HTR-8/SVneo (cell line): ENCODE measurements around the gene ABHD8.

Source experiments
- DNase-seq: peaks from one replicate; pipeline ENCODE4 v3.0.0; 2011; ENCODE audit warnings: low spot score, mixed read lengths; ENCODE audit not compliant: insufficient read length
- FAIRE-seq: peaks from 2 replicates; lab custom pipeline; 2011; peaks lifted over from hg19 to GRCh38; lab: Jason Lieb, UNC

ABHD8 gene

DNA sequence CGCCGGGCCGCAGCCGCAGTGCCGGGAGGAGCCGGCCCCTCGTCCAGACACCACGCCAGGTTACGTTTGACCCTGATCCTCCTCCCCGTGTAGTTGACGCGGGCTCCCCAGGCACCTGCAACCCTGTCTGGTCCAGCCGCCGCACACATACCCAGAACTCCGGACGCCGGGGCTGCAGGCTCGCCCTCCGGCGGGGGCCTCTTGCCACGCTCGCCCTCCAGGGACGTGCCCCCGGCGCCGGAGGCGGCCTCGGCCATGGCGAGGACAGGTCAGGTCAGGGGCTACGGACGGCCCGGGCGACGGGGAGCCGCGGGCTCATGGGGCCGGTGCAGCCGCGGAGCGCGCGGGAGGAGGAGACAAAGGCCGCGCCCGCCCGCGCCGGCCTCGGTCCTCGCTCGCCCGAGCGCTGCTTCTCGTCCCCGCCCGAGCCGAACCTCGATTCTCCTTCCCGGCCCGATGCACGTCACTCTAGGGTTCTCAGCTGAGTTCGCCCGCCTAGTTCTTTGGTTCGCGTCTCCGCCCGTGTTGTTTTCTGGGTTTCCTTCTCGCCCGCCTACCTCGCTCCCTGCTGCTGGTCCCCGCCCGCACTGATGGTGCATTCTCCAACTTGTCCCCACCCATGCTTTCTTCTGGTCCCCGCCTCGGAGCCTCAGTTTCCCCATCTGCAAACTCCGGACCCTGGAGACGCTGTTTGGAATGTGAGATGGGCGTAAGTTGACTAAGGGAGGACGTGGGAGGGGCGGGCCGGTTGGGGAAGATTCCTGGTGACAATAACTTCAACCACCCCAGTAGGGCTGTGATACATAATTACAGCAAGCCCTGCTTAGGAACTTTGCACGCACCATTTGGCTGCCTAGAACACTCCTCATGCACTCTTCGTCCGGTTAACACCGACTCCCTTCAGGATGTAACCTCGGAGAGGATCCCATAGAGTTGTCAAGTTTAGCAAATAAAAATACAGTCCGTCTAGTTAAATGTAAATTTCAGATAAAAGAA, 31.5 kb upstream of the ABHD8 start, which contains the start of gene ANO8:
TSS of gene ANO8 (minus strand) at position 442 of the 996 bp plus-strand sequence. CDS start at position 257, 185 bp downstream.
- DNase-seq (peak; percentile 95), FAIRE-seq (peak; percentile 93)

DNA sequence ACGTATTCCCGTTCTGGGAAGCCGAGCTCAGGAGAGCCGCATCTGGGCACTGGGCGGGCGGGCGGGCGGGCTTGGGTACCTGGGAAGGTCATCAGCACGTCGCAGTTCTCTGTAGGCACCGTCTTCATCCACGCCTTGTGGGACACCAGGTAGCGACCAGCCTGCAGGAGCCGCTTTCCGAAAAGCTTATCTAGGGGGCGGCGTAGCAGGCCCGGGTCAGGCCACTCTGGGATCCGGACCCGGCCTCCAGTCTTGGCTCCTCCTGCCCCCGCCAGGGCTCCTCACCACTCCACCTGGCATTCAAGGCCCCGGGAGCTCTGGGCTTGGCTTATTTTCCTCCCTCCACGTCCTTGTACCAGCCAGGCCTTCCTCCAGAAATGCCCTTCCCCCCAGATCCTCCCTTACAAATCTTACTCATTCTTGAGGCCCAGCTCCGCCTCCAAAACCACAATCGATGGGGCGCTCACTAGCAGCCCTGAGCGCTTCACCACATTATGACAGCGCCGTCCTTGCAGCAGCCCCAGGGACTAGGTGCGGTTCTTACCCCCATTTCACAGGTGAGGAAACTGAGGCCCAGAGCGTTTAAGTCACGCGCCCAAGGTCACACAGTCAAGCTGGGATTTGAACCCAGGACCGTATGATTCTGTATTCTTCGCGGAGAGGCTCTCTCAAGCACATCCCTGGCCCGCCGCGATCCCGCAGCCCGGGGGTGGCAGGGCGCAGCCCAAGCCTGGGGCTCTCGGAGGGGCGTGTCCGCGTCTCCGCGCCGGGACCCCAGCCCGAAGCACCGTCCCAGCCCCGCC, 30.6 kb upstream of the ABHD8 start:
- FAIRE-seq (no peak), DNase-seq (no peak)

DNA sequence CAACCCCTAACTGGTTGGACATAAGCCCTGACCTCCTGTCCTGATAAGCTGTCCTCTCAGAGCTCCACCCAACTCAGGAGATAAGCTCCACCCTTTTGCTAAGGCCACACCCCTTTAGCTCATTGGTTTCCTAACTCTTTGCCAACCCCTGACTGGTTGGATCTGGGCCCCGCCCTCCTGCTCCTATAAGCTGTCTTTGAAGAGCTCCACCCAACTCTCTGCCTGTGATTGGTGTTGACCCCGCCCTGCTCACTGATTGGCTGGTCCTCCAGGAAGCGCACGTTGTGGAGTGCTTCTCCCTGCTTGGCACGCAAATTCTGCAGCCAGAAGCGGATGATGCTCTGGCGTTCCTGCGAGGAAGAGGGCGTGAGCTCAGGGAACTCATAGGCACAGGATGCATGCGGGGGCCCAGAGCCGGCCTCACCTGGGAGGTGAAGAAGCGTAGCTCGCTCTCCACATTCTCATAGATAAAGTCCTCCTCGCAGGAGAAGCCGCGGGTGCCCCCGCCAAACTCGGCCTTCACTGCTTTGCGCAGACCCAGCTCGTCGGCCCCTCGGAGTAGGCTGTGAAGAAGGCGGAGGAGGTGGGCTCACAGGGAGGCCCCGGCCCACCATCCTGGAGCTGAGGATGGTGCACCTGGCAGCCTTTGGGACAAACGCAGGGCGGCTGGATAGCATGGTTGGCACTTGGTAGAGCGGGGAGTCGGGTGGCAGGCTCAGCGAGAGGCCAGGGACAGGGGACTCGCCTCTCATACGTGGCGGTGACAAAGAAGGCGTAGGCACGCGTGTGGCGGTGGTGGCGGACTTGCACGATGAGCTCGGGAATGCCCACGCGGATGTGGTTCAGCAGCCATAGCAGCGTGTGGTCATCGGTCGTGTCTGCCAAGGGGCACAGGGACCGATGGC, 29.7 kb upstream of the ABHD8 start:
- FAIRE-seq, result no peak
- DNase-seq, result peak; percentile 48

DNA sequence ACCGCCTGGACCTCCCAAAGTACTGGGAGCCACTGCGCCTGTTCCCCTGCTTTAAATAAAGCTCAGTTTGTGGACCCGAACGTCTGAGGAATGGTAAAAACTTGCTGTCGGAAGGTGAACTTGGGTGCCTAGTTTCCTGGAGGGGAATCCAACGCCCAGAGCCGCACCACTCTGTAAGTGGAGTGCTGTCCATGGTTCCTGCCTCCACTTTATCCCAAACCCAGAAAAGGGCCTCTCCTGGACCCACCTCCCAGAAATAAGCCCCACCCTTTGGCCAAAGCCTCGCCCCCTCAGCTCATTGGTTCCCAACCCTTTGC, 29.1 kb upstream of the ABHD8 start:
- FAIRE-seq, result no peak
- no peak for DNase-seq

DNA sequence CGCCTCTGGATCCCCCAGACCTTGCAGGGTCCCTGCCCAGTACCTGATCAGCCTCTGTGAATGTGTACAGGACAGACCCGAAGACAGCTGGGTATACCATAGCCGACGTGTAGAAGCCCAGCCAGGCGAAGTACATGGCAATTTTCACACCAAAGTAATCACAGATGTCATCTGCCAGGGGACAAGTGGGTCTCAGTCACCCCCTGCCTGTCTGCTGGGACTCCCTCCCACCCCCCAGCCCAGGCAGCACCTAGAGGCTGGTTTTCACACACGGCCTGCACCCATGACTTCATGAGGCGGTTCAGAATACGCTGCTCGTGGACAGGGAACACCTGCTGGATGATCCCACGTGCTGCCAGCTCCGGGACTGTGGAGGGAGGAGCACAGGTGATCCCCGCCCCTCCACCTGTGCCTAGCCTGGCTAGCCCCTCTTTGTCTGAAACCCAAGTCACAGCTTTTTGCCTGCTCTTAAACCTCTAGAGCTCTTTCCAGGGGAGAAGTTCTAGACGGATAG, 27.9 kb upstream of the ABHD8 start:
- FAIRE-seq (peak; percentile 57), DNase-seq (no peak)

DNA sequence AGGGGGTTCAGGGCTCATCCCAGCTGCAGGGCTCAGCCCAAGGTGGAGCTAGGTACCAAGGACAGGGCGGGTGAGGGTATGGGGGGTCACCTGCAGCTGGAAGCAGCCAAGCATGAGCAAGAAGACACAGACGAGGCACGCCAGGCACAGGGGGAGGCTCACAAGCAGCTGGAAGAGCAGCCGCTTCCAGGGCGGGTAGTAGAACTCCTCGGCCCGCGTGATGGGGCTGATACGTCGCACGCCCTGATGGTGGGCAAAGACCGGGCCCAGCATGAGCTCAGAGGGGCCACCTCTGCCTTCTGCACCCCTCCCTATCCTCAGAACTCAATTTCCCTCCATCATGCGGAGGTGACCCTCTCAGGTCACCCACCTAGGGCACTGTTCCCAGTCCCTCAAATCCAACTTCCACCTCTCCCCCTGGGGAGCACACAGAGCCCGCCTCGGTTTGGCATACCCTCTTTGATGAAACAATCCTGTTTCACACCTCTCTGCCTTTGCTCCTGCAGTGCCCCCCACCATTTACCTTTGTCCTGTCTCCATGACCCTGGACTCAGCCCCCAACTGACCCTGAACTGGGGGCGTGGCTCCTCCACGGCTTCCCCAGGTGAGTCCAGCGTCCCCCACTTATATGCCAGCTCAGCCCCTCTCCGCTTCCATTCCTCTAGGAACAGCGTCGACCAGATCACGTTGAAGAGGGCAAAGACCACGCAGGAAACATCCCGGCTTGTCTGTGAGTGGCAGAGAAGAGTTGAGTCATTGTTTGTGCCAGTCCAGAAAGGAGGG, 27.2 kb upstream of the ABHD8 start:
- FAIRE-seq (no peak), DNase-seq (no peak)

DNA sequence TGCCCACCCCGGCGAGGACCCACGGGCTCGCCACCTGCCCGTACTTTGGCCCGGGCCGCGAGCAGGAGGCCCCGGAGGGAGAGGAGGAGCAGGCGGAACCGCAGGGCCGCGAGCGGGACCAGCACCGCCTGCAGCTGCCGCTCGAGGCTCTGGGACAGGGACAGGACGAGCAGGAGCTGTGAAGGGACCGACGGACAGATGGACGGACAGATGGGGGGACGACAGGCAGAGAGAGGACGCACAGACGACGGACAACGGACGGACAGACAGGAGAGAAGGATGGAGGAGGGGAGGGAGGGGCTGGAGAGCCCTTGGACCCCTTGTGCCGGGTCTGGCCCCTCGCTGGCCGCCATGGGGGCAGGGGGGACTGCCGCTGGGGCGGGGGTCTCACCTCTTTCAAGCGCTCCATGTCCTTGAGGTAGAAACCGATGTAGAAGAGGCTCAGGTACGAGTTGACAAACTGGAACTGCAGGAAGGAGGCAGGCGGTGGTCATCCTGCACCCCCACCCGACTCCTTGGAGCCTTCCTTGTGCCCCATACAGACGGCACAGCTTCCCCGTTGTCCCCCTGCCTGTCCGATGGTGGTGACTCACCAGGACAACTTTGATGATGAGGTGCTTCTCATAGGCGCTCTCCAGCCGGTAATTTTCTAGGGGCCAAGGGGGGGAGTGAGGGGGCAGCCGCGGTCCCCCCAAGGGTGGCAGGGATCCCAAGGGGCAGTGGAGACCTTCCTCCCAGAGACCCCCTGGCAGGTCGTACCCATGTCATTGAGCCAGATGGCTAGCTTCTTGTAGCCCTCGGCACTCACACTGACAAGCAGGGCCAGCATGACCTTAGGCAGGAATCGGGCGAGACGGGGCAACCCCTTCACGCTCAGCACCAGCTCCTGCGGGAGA, 26.4 kb upstream of the ABHD8 start:
- no peak for FAIRE-seq
- DNase-seq, result no peak

DNA sequence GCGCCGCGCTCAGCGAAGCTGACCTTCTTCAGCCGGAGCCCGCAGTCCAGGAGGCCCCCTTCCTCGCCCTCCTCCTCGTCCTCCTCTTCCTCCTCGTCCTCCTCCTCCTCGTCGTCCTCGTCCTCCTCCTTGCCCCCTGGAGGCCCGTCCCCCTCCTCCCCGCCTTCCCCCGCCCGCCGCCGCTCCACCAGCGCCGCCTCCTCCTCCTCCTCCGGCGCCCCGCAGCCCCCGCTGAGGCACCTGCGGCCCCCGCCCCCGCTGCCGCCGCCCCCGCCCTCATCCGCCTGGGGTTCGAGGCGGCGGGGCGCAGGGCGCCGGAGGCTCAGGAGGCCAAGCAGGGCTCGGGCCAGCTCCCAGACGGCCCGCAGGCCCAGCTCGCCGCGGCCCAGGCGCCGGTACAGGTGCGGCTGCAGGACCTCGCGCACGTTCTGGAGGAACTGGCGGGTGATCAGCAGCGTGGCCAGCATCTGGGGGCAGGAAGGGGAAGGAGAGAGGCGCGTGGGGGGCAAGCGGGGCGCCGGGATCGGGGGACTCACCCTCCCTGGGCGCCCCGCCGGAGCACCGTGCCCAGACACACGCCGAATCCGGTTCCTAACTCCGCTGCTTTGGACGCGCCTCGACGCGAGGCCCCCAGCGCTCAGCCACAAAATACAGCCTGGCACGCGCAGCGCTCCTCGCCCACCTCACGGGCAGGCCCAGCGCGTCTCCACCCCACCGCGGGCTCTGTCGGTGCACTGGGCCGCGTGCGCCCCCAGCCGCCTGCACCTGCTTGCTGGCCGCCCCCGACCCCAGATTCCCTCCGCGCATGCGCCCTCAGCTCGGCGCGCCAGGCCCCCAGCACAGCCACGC, 25.5 kb upstream of the ABHD8 start:
- no peak for FAIRE-seq
- no peak for DNase-seq

DNA sequence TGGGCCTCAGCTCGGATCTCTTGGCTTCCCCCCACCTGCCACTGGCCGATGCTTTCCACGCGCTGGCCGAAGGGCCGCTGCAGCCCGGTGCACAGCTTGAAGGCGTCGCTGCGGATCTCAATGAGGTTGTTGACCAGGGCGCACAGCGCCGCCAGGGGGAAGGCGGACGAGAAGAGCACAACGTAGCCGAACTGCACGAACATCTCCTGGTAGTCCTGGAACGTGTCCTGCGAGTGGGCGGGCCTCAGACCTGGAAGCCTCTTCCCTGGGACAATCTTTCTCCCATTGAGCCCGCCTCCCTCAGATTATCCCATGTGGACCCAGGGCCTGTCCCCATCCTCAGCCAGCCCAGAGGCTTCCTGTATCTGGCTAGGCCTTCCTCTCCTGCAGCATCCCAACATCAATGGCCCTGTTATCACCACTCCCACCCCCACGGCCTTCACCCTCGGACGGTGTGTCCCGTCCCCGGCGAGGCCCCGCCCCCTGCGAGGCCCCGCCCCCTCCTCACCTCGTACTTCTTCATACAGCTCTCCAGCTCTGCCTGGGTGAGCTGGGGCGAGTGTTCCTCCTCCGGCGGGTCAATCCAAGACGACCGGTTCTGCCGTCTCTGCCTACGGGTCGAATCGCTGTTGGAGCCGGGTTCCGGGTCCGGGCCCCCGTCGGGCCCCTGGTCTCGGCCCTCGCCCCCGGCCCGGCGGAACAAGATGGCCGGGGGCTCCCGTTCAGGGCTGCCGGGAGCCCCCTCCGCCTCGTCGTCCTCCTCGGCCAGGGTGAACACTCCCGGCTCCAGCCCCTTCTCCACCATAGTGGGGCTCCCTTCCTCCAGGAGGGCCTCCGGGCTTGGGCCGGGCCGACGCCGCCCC, 24.7 kb upstream of the ABHD8 start:
- DNase-seq, result no peak
- no peak for FAIRE-seq

DNA sequence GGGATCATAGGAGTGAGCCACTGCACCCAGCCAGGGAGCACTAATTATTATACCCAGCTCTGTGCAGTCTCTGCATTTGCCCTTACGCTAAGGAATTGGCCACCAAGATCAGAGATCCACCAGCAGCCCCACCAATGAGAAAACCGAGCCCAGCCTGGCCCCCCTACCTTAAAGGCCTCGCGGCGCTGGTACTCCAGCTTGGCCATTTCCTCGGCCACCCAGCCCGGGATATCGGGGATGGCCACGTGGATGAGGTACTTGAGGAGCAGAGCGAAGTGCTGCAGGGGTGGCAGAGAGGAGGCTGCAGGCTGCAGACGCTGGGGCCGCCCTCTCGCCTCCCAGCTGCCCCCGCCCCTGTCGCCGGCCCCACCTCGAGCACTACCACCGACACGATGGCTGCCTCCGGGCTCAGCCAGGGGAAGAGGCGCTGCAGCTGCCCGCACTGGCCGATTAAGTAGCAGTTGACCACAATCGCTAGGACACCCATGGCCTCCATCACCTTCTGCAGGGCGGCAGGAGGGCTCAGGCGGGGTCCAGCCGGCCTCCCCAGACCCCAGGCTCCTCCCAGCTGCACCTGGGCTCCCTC, 23.9 kb upstream of the ABHD8 start:
- FAIRE-seq (no peak), DNase-seq (no peak)

DNA sequence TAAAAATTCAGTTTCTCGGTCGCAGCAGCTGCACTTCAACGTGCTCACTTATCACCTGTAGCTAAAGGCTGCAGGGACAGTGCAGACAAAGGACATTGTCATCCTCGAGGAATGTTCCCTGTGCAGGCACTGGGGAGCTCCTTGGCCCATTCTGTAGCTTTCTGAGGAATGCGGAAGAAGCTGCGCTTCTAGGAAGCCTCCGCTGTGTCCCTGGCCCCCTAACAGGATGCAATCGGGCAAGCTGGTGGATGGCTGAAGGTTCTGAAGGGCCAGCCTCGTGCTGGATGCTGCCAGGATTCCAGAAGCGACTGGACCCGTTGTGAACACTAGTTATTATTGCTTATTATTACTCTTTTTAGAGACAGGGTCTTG, 23.4 kb upstream of the ABHD8 start:
- DNase-seq (no peak), FAIRE-seq (no peak)

DNA sequence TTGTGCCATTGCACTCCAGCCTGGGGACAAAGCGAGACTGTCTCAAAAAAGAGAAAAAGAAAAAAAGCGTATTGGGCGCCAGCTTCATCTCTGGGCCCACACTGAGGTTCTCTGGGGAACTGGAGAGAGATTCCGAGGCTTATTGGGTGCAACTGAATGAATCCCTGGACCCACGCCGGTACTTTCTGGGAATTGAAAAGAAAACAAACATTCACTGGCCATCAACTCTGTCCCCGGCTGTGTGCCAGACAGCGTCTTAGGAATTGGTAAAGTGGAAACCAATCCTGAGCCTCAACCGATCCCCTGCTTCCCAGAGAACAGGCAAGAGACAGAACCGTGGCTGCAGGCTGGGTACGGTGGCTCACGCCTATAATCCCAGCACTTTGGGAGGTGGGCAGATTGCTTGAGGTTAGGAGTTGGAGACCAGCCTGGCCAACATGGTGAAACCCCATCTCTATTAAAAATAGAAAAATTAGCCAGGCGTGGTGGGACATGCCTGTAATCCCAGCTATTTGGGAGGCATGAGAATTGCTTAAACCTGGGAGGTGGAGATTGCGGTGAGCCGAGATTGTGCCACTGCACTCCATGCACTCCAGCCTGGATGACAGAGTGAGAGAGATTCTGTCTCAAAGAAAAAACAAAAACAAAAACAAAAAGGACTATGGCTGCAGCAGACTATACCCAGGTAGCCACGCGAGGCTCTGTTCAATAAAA, 22.8 kb upstream of the ABHD8 start:
- no peak for FAIRE-seq
- no peak for DNase-seq

DNA sequence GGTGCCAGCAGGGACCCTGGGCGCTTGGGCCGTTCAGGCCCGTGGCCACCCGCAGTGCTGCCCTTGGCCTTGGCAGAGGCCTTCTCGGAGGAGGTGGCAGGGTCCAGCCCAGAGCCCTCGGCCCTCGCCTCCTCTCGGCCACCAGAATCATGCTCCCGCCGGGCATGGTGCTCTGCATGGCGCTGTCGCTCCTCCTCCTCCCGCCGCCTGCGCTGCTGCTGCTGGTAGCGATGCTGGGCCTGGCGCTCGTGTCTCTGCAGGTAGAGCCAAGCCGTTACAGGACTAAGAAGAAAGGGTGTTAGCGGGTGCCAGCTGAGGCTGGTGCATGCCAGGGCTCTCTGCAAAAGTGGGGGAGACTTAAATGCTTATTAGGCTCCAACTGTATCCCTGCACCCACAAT, 21.9 kb upstream of the ABHD8 start:
- DNase-seq (no peak), FAIRE-seq (no peak)

DNA sequence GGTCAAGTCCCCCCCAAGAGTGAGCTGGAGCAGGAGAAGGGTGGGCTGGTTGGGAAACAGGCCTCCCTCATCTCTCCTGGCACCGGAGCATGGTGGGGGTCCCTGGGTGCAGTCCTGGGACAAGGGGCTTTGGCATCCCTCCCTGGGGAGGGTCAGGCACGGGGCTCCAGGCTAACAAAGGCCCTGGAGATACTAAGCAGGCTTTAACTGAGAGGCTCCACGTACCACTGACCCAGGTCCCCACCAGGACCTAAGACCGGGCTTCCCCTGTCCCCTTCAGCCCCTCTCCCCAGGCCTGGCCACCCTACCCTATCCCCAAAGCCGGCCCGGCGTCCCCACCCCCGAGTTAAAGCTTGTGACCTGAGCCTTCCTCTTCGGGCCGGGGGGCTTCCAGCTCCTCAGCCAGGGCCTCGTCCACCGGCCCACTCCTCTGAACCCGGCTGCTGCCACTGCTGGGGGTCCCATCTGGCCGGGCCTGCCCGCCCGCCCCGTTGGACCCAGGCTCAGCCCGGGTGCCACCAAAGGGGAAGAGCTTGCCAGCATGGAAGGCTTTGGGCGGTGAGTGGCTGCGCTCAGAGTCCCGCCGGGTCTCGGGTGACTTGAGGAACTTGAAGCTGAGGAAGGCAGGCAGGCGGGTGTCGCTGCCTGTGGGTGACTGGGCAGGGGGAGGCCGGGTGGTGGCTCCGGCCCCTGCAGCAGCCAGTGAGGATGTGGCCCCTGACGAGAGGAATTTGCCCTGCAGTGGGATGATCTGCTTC, 21.3 kb upstream of the ABHD8 start:
- no peak for DNase-seq
- no peak for FAIRE-seq

DNA sequence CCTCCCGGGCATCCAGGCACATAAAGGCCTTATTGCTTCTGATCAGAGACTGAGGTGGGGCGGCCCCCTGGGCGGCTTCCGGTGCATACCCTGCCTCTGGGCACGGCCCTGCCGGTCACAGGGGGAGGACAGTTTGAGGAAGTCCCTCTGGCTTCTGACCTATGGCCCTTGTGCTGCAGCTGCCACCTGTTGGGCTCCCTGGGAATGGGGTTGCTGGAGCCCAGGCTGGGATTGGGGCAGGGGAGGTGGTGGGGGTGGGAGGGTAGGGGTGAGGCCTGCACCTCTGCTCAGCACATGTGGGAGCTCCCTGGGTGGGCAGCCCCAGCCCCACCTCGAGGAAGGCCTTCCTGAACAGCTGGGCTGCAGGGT, 20.7 kb upstream of the ABHD8 start:
- no peak for FAIRE-seq
- no peak for DNase-seq
